ENCODE data around the gene SMIM41.

Gene SMIM41

GRCh38 chr12:52139147-52139546, 59.6 kb downstream of the SMIM41 start:
- Histone ChIP-seq H3K9ac (ENCODE audit: low read depth, low read length, poor library complexity, severe bottlenecking) (no peak overlapping the region), H3K27me3 (ENCODE audit: insufficient read depth, low read length, poor library complexity, severe bottlenecking) (no peaks in the 10 kb centered on the region), H3K36me3 (ENCODE audit: insufficient read depth, low read length) (no peaks in the 10 kb centered on the region), H3K4me2 (ENCODE audit: low read depth, low read length, poor library complexity, severe bottlenecking) (no peak overlapping the region), H3K4me3 (ENCODE audit: low read length, poor library complexity, severe bottlenecking) (no peak overlapping the region), H3F3A (ENCODE audit: low read depth) (no peaks in the 10 kb centered on the region), H3K79me2 (ENCODE audit: insufficient read depth, low read length) (no peaks in the 10 kb centered on the region), H2AFZ (ENCODE audit: low read length) (no peak overlapping the region), H4K20me1 (ENCODE audit: insufficient read depth, low read length, poor library complexity, severe bottlenecking) (no peaks in the 10 kb centered on the region), H3K4me1 (ENCODE audit: insufficient read depth, low read length, poor library complexity, severe bottlenecking) (no peaks in the 10 kb centered on the region), H3K9me3 (ENCODE audit: insufficient read depth, low read depth, low read length) (no peaks in the 10 kb centered on the region), H3K9me2 (replicated peaks; ENCODE audit: low read depth, low read length) (no peaks in the 10 kb centered on the region)
- TF ChIP-seq EZH2phosphoT487 (IDR thresholded peaks at IDR 0.05; ENCODE audit: borderline replicate concordance) (no peak), CTCF (conservative IDR thresholded peaks at IDR 0.05; ENCODE audit: low read length) (no peak)

- Histone ChIP-seq H3F3A (ENCODE audit: low read depth) (no peaks in the 10 kb centered on the region), H3K27me3 (ENCODE audit: insufficient read depth, low read length, poor library complexity, severe bottlenecking) (no peaks in the 10 kb centered on the region), H3K4me1 (ENCODE audit: insufficient read depth, low read length, poor library complexity, severe bottlenecking) (no peaks in the 10 kb centered on the region), H3K9me2 (replicated peaks; ENCODE audit: low read depth, low read length) (no peaks in the 10 kb centered on the region), H3K79me2 (ENCODE audit: insufficient read depth, low read length) (no peaks in the 10 kb centered on the region), H2AFZ (ENCODE audit: low read length) (no peak overlapping the region), H3K36me3 (ENCODE audit: insufficient read depth, low read length) (no peaks in the 10 kb centered on the region), H4K20me1 (ENCODE audit: insufficient read depth, low read length, poor library complexity, severe bottlenecking) (no peaks in the 10 kb centered on the region), H3K4me3 (ENCODE audit: low read length, poor library complexity, severe bottlenecking) (no peak overlapping the region), H3K4me2 (ENCODE audit: low read depth, low read length, poor library complexity, severe bottlenecking) (no peak overlapping the region), H3K9me3 (ENCODE audit: insufficient read depth, low read depth, low read length) (no peaks in the 10 kb centered on the region), H3K9ac (ENCODE audit: low read depth, low read length, poor library complexity, severe bottlenecking) (no peak overlapping the region)
- TF ChIP-seq EZH2phosphoT487 (IDR thresholded peaks at IDR 0.05; ENCODE audit: borderline replicate concordance), result no peak
- TF ChIP-seq CTCF (conservative IDR thresholded peaks at IDR 0.05; ENCODE audit: low read length), result peak; percentile 93
Observed at GRCh38 chr12:52139579-52140062, 60.1 kb downstream of the SMIM41 start.

DNA sequence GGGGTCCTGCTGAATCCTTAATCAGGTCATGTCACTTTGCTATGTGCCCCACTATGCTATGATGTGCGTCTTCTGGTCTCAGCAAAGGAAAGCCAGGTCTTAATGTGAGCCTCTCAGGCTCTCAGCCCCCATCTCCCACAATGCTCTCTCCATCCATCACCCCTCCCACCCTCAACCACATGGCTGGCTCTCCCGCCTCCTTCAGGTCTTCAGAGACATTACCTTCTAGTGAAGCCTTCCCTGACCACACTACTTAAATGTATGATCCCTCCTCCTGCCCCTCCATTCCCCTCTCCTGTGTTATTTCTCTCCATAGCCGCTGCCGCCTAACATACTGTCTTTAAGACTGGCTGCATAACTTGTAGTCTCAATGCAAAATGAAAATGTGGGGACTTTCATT, 61.8 kb downstream of the SMIM41 start:
- Histone ChIP-seq H3K9ac (ENCODE audit: low read depth, low read length, poor library complexity, severe bottlenecking) (no peak overlapping the region), H3K9me2 (replicated peaks; ENCODE audit: low read depth, low read length) (no peaks in the 10 kb centered on the region)

More for the DNA sequence above, 61.8 kb downstream of the SMIM41 start:
- Histone ChIP-seq H3K4me2 (ENCODE audit: low read depth, low read length, poor library complexity, severe bottlenecking) (no peak overlapping the region), H3K27me3 (ENCODE audit: insufficient read depth, low read length, poor library complexity, severe bottlenecking) (no peaks in the 10 kb centered on the region), H3K9me3 (ENCODE audit: insufficient read depth, low read depth, low read length) (no peaks in the 10 kb centered on the region), H2AFZ (ENCODE audit: low read length) (no peak overlapping the region), H3K79me2 (ENCODE audit: insufficient read depth, low read length) (no peaks in the 10 kb centered on the region), H4K20me1 (ENCODE audit: insufficient read depth, low read length, poor library complexity, severe bottlenecking) (no peaks in the 10 kb centered on the region), H3K4me1 (ENCODE audit: insufficient read depth, low read length, poor library complexity, severe bottlenecking) (no peaks in the 10 kb centered on the region), H3K36me3 (ENCODE audit: insufficient read depth, low read length) (no peaks in the 10 kb centered on the region), H3K4me3 (ENCODE audit: low read length, poor library complexity, severe bottlenecking) (no peak overlapping the region), H3F3A (ENCODE audit: low read depth) (no peaks in the 10 kb centered on the region)
- TF ChIP-seq CTCF (conservative IDR thresholded peaks at IDR 0.05; ENCODE audit: low read length), result peak; percentile 31; the same call in 1 of the 2 replicates
- TF ChIP-seq EZH2phosphoT487 (IDR thresholded peaks at IDR 0.05; ENCODE audit: borderline replicate concordance), result no peak
